H9 (cell line): ENCODE results near the gene PHF21B. TPM values are rescaled to one million over a fixed set of nuclear protein-coding genes. Genes with fewer than 3 reads are reported as not detected.

Experiments used
- DNase-seq: peaks from one replicate; pipeline ENCODE4 v3.0.0-alpha.2; 2017
- H2AFZ ChIP-seq: one replicate; pipeline ENCODE4 v1.6.1; 2013; ENCODE audit warnings: mild to moderate bottlenecking, low read length, control low read depth, moderate library complexity
- H2AK5ac ChIP-seq: 2 replicates; pipeline ENCODE4 v1.6.1; 2013; ENCODE audit warnings: low read length, control low read depth, mixed read lengths; ENCODE audit not compliant: insufficient read length
- H2BK120ac ChIP-seq: one replicate; pipeline ENCODE4 v1.6.1; 2013; ENCODE audit warnings: low read depth, mild to moderate bottlenecking, low read length, control low read depth, inconsistent platforms; ENCODE audit not compliant: poor library complexity, severe bottlenecking
- H2BK12ac ChIP-seq: 2 replicates; pipeline ENCODE4 v1.6.1; 2013; ENCODE audit warnings: low read length, control low read depth, mixed read lengths, low read depth; ENCODE audit not compliant: insufficient read length
- H2BK15ac ChIP-seq: 2 replicates; pipeline ENCODE4 v1.6.1; 2013; ENCODE audit warnings: low read depth, low read length, control low read depth
- H2BK20ac ChIP-seq: one replicate; pipeline ENCODE4 v1.6.1; 2013; ENCODE audit warnings: low read depth, mild to moderate bottlenecking, low read length, control low read depth, inconsistent platforms; ENCODE audit not compliant: poor library complexity, severe bottlenecking
- H2BK5ac ChIP-seq: 2 replicates; pipeline ENCODE4 v1.6.1; 2013; ENCODE audit warnings: low read length, control low read depth, mixed read lengths; ENCODE audit not compliant: insufficient read length
- H3K14ac ChIP-seq: 2 replicates; pipeline ENCODE4 v1.6.1; 2013; ENCODE audit warnings: low read length, control low read depth; ENCODE audit not compliant: insufficient read depth
- H3K18ac ChIP-seq: 2 replicates; pipeline ENCODE4 v1.6.1; 2013; ENCODE audit warnings: low read depth, mild to moderate bottlenecking, mixed read lengths, low read length, control low read depth; ENCODE audit not compliant: insufficient read length
- H3K23ac ChIP-seq: 2 replicates; pipeline ENCODE4 v1.6.1; 2013; ENCODE audit warnings: low read length, control low read depth, mixed read lengths, low read depth; ENCODE audit not compliant: insufficient read length
- H3K23me2 ChIP-seq: 2 replicates; pipeline ENCODE4 v1.6.1; 2013; ENCODE audit warnings: low read depth, mild to moderate bottlenecking, mixed read lengths, low read length, control low read depth; ENCODE audit not compliant: insufficient read length, poor library complexity, severe bottlenecking
- H3K27ac ChIP-seq: 2 replicates; pipeline ENCODE4 v1.5.1; 2013; ENCODE audit warnings: low read length, control low read depth, mixed read lengths, low read depth; ENCODE audit not compliant: insufficient read length
- H3K27me3 ChIP-seq: 2 replicates; pipeline ENCODE4 v1.6.1; 2013; ENCODE audit warnings: low read length, control low read depth, inconsistent platforms; ENCODE audit not compliant: insufficient read depth
- H3K4ac ChIP-seq: 2 replicates; pipeline ENCODE4 v1.6.1; 2013; ENCODE audit warnings: low read depth, mild to moderate bottlenecking, control low read depth, inconsistent platforms, low read length, moderate library complexity
- H3K4me1 ChIP-seq: 2 replicates; pipeline ENCODE4 v1.6.1; 2013; ENCODE audit warnings: low read length, control low read depth, inconsistent platforms; ENCODE audit not compliant: insufficient read depth
- H3K4me2 ChIP-seq: 2 replicates; pipeline ENCODE4 v1.6.1; 2013; ENCODE audit warnings: low read length, control low read depth, mixed read lengths; ENCODE audit not compliant: insufficient read length, insufficient read depth
- H3K56ac ChIP-seq: 2 replicates; pipeline ENCODE4 v1.6.1; 2013; ENCODE audit warnings: low read depth, mild to moderate bottlenecking, mixed read lengths, low read length, control low read depth; ENCODE audit not compliant: insufficient read length
- H3K79me1 ChIP-seq: 2 replicates; pipeline ENCODE4 v1.6.1; 2013; ENCODE audit warnings: low read depth, mild to moderate bottlenecking, moderate library complexity, low read length, control low read depth, inconsistent platforms; ENCODE audit not compliant: insufficient read depth, poor library complexity, severe bottlenecking
- H3K79me2 ChIP-seq: 2 replicates; pipeline ENCODE4 v1.6.1; 2013; ENCODE audit warnings: low read length, control low read depth, inconsistent platforms; ENCODE audit not compliant: insufficient read depth
- H3K9ac ChIP-seq: 2 replicates; pipeline ENCODE4 v1.6.1; 2013; ENCODE audit warnings: low read length, control low read depth, mixed read lengths; ENCODE audit not compliant: insufficient read length; ENCODE audit errors: extremely low read depth
- H3K9me3 ChIP-seq: one replicate; pipeline ENCODE4 v1.6.1; 2013; ENCODE audit warnings: low read depth, low read length, inconsistent platforms; ENCODE audit not compliant: control insufficient read depth
- H3T11ph ChIP-seq: one replicate; pipeline ENCODE4 v1.6.1; 2013; ENCODE audit warnings: mild to moderate bottlenecking, low read length, control low read depth, inconsistent platforms
- H4K20me1 ChIP-seq: one replicate; pipeline ENCODE4 v1.6.1; 2013; ENCODE audit not compliant: control insufficient read depth, insufficient read length, insufficient read depth
- H4K5ac ChIP-seq: 2 replicates; pipeline ENCODE4 v1.6.1; 2013; ENCODE audit warnings: low read depth, mild to moderate bottlenecking, mixed read lengths, low read length, control low read depth; ENCODE audit not compliant: insufficient read length
- H4K8ac ChIP-seq: replicated peaks from 2 replicates; pipeline ENCODE4 v1.6.1; 2013; ENCODE audit warnings: low read length, control low read depth, mixed read lengths, low read depth; ENCODE audit not compliant: insufficient read length
- H4K91ac ChIP-seq: 2 replicates; pipeline ENCODE4 v1.6.1; 2013; ENCODE audit warnings: low read depth, mild to moderate bottlenecking, moderate library complexity, mixed read lengths, low read length, control low read depth; ENCODE audit not compliant: insufficient read length
- H3K27ac Mint-ChIP-seq, 3 experiments: 2 replicates in 2 of 3; 3 replicates in 1 of 3; pipeline ENCODE4 v1.8.0; 2020 to 2021; ENCODE audit warnings: mixed read lengths in 3 of 3, mild to moderate bottlenecking in 1 of 3, moderate library complexity in 1 of 3
- H3K27me3 Mint-ChIP-seq: 2 replicates; pipeline ENCODE4 v1.8.0; 2021; ENCODE audit warnings: low read depth, mild to moderate bottlenecking, moderate library complexity, mixed read lengths
- H3K36me3 Mint-ChIP-seq, 3 experiments: 2 replicates in 2 of 3; 3 replicates in 1 of 3; pipeline ENCODE4 v1.8.0; 2020 to 2021; ENCODE audit warnings: low read depth in 3 of 3, mixed read lengths in 3 of 3; ENCODE audit not compliant: insufficient read depth in 1 of 3
- H3K4me1 Mint-ChIP-seq, 2 experiments: 2 replicates each; pipeline ENCODE4 v1.8.0; 2020; ENCODE audit warnings: mixed read lengths in 2 of 2
- H3K4me3 Mint-ChIP-seq, 2 experiments: 2 replicates in 1 of 2; 3 replicates in 1 of 2; pipeline ENCODE4 v1.8.0; 2020 to 2021; ENCODE audit warnings: mild to moderate bottlenecking in 2 of 2, mixed read lengths in 2 of 2, moderate library complexity in 1 of 2
- H3K9me3 Mint-ChIP-seq, 2 experiments: 2 replicates in 1 of 2; 3 replicates in 1 of 2; pipeline ENCODE4 v1.8.0; 2020; ENCODE audit warnings: mild to moderate bottlenecking in 2 of 2, mixed read lengths in 2 of 2, moderate library complexity in 1 of 2
- WGBS: extraction: QIAGEN DNeasy Blood & Tissue Kit; methylation state at CpG from one replicate; pipeline ENCODE4 v1.1.7; 2013; ENCODE audit warnings: missing lambda C conversion rate, low lambda C conversion rate, mixed read lengths; ENCODE audit not compliant: insufficient read length; ENCODE audit errors: extremely low coverage; 5-methylcytosine and 5-hydroxymethylcytosine counted together
- total RNA-seq: library from RNA; stranded (reverse); gene quantifications from 2 replicates; pipeline ENCODE4 v1.2.1, GENCODE V29; 2021
- TF ChIP-seq, protein P1 (sequence below): fragments of 200-600 bp; sonication (generic); conservative IDR thresholded peaks from 3 replicates; pipeline ENCODE4 v1.8.0; 2021; ENCODE audit warnings: antibody characterized with exemption, mild to moderate bottlenecking

PHF21B gene
- total RNA-seq, 1 experiment from 2014 or later = 60.3 TPM

DNA sequence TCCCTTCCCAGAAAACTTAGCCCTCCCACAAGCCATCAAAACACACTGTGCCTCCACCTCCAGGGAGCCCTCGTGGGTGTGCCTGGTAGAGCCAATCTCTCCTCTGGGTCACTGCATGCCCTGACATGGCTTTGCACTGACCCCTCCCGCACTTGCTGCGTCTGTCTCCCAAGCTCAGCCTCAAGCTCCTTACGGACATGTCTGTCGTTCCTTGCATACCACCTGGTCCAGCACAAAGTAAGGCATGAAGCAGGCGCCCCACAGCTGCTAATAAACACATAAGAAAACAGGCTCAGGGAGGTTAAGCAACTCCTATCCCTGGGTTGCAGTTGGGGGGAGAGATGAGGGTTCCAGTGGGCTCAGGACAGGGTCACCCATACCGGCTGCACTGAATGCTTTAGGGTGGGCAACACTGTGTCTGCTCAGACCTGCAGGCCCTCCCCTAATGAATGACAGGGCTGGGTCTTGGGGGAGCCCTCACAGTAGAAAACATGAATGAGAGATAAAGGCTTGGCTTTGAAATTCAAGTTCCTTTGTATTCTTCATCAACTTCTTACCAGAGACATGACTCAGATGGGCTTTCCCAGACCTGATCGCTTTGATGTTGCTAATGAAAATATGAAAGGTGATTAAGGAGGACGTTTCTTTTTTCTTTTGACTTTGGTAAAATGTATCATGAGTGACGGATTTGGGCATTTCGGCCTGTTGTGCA, 38.0 kb downstream of the PHF21B start:
- no peak overlapping the region for H2BK12ac ChIP-seq
- H3K9me3 ChIP-seq = no peaks in the 10 kb centered on the region
- H3T11ph ChIP-seq = no peak overlapping the region
- no peak overlapping the region for H3K56ac ChIP-seq
- H3K23me2 ChIP-seq = no peaks in the 10 kb centered on the region
- H3K14ac ChIP-seq = no peak overlapping the region
- H3K23ac ChIP-seq = no peak overlapping the region
- DNase-seq = no peak
- no peaks in the 10 kb centered on the region for H3K27me3 Mint-ChIP-seq
- H2BK120ac ChIP-seq = no peak overlapping the region
- H2BK15ac ChIP-seq = no peak overlapping the region
- peaks cover 6% of the 10 kb centered on the region; the same call in 1 of the 2 replicates for H3K79me2 ChIP-seq
- no peak overlapping the region for H3K18ac ChIP-seq
- peaks cover 14% of the 10 kb centered on the region for H3K79me1 ChIP-seq
- H3K27ac ChIP-seq = no peak overlapping the region
- no peak overlapping the region for H2BK20ac ChIP-seq
- H3K4me2 ChIP-seq = no peak overlapping the region
- H2AFZ ChIP-seq = no peak overlapping the region
- H4K8ac ChIP-seq = no peak overlapping the region
- no peak overlapping the region for H3K4ac ChIP-seq
- H4K91ac ChIP-seq = no peak overlapping the region
- peaks cover 3% of the 10 kb centered on the region for H4K20me1 ChIP-seq
- H3K27ac Mint-ChIP-seq = peak overlapping the region in 2 of 3 experiments; percentile 74 to 88; a peak in 5 of 7 replicates
- no peak overlapping the region for H3K9ac ChIP-seq
- no peak overlapping the region for H3K4me3 Mint-ChIP-seq
- H3K9me3 Mint-ChIP-seq = no peaks in the 10 kb centered on the region
- no peak overlapping the region for H2AK5ac ChIP-seq
- TF ChIP-seq, protein P1, sequence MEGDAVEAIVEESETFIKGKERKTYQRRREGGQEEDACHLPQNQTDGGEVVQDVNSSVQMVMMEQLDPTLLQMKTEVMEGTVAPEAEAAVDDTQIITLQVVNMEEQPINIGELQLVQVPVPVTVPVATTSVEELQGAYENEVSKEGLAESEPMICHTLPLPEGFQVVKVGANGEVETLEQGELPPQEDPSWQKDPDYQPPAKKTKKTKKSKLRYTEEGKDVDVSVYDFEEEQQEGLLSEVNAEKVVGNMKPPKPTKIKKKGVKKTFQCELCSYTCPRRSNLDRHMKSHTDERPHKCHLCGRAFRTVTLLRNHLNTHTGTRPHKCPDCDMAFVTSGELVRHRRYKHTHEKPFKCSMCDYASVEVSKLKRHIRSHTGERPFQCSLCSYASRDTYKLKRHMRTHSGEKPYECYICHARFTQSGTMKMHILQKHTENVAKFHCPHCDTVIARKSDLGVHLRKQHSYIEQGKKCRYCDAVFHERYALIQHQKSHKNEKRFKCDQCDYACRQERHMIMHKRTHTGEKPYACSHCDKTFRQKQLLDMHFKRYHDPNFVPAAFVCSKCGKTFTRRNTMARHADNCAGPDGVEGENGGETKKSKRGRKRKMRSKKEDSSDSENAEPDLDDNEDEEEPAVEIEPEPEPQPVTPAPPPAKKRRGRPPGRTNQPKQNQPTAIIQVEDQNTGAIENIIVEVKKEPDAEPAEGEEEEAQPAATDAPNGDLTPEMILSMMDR = no peak
- no peaks in the 10 kb centered on the region; the same call in 1 of the 2 replicates for H3K4me1 ChIP-seq
- no peaks in the 10 kb centered on the region for H3K27me3 ChIP-seq
- no peak overlapping the region for H4K5ac ChIP-seq
- no peak overlapping the region for H2BK5ac ChIP-seq
- no CpG with 5 or more reads among the region's 11 CpGs for WGBS
- H3K4me1 Mint-ChIP-seq = peaks cover 47 to 59% of the 10 kb centered on the region in 2 experiments
- peaks cover 11 to 42% (median 39%) of the 10 kb centered on the region in 3 experiments; a peak in 6 of 7 replicates for H3K36me3 Mint-ChIP-seq
